Activated CD4-positive, alpha-beta T cell treated with anti-CD3 and anti-CD28 coated beads, Interleukin-2, amount 10 ng/mL, durations not matched to agents 7 days and 5 days (primary cell): Measurements from ENCODE around the gene MANEAL. TPM values are rescaled to one million over a fixed set of nuclear protein-coding genes. Genes with fewer than 3 reads are reported as not detected.

Source experiments
- CTCF ChIA-PET: fragments of 350-600 bp; sonication (Branson Sonifier 250); formaldehyde crosslinking; loops from one replicate; lab custom pipeline; 2021; ENCODE audit warnings: antibody characterized with exemption; lab: Charles Lee
- POLR2A ChIA-PET: fragments of 350-600 bp; sonication (Branson Sonifier 250); formaldehyde crosslinking; loops from one replicate; lab custom pipeline; 2021; ENCODE audit warnings: antibody characterized with exemption; lab: Charles Lee
- DNase-seq: peaks from one replicate; pipeline ENCODE4 v3.0.0-alpha.2; 2020
- H3K27ac Mint-ChIP-seq: one replicate; pipeline ENCODE4 v1.8.0; 2021; ENCODE audit warnings: mild to moderate bottlenecking, moderate library complexity, mixed read lengths
- H3K27me3 Mint-ChIP-seq: one replicate; pipeline ENCODE4 v1.8.0; 2021; ENCODE audit warnings: mixed read lengths
- H3K36me3 Mint-ChIP-seq: one replicate; pipeline ENCODE4 v1.8.0; 2021; ENCODE audit warnings: low read depth, mixed read lengths
- H3K4me1 Mint-ChIP-seq: one replicate; pipeline ENCODE4 v1.8.0; 2021; ENCODE audit warnings: mixed read lengths
- H3K4me3 Mint-ChIP-seq: one replicate; pipeline ENCODE4 v1.8.0; 2021; ENCODE audit warnings: mild to moderate bottlenecking, moderate library complexity, mixed read lengths
- H3K9me3 Mint-ChIP-seq: one replicate; pipeline ENCODE4 v1.8.0; 2021; ENCODE audit warnings: mixed read lengths
- total RNA-seq, 2 experiments: library from RNA; stranded (reverse); gene quantifications; one replicate each; pipeline ENCODE4 v1.2.3, GENCODE V29; 2021

MANEAL gene
- total RNA-seq, 2 experiments from 2014 or later, result 1.3 to 1.5 TPM

DNA sequence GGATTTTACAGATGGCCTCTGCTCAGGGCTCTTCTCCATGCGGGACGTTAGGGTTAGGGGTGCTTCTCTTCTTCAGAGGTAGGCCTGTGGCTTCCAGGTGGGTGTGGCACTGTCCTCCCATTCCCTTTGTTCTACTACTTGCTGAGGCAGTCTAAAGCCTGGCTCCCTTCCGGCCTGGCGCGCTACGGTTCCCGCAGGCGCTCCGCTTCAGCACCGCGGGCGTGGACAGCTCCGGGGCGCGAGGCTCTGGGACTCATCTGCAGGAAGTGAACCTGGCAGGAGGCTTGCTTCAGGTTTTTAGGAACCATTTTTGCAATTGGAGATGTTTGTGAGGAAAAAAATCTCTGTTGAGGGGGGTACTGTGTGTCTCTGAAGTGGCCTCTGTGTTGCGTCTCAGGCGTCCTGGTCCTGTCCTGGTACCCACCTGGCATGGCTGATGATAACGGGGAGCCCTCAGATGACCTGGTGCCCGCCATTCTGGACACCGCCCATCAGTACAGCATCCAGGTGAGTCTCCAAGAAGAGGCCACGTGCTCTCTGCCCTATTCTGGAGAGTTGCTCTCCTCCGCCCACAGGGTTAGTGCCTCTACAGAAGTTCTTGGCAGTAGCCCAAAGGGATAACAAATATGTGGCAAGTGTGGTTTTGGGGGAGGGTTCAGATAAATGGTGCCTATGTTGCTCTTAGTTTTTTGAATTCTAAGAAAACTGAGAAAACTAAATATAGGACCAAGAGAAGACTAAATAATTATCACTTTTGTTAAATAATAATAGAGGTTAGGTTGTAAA, 1.9 kb downstream of the MANEAL start:
- peaks cover 15% of the 10 kb centered on the region for H3K4me1 Mint-ChIP-seq
- H3K9me3 Mint-ChIP-seq, result no peaks in the 10 kb centered on the region
- peak; percentile 54 for DNase-seq
- H3K27me3 Mint-ChIP-seq, result peaks cover 28% of the 10 kb centered on the region
- CTCF ChIA-PET, result no interaction called here
- no peaks in the 10 kb centered on the region for H3K36me3 Mint-ChIP-seq
- H3K4me3 Mint-ChIP-seq, result peak overlapping the region; percentile 68
- no peak overlapping the region for H3K27ac Mint-ChIP-seq
- POLR2A ChIA-PET, result interaction anchor here (0.6 kb wide), 1 partner anchor 1058 kb away, joined by 8 read pairs; no protein-coding TSS in a partner anchor

DNA sequence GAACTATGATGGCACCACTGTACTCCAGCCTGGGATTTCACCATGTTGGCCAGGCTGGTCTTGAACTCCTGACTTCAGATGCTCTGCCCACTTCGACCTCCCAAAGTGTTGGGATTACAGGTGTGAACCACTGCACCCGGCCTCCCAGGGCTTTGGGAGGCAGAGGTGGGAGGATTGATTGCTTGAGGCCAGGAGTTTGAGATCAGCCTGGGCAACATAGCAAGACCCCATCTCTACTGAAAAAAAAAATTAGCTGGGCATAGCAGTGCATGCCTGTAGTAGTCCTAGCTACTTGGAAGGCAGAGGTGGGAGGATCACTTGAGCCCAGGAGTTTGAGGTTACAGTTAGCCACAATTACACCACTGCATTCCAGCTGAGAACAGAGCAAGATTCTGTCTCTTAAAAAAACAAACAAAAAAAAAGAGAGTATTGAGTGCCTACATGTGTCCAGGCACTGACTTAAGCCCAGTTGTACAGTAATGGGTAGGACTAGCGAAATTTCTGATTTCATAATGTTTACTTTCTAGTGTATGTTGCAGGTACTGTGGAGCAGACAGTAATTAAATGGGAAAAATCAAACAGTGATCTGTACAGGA, 4.2 kb downstream of the MANEAL start:
- H3K36me3 Mint-ChIP-seq, result peaks cover 8% of the 10 kb centered on the region
- peaks cover 14% of the 10 kb centered on the region for H3K27me3 Mint-ChIP-seq
- no peaks in the 10 kb centered on the region for H3K9me3 Mint-ChIP-seq
- H3K27ac Mint-ChIP-seq, result no peak overlapping the region
- ChIA-PET CTCF (interaction anchor here (1.4 to 1.8 kb wide), 2 partner anchors 9 to 62 kb away, joined by 7 read pairs; partner anchors contain the start of genes C1orf122, MTF1 and YRDC), POLR2A (no interaction called here)
- peaks cover 15% of the 10 kb centered on the region for H3K4me1 Mint-ChIP-seq
- H3K4me3 Mint-ChIP-seq, result no peak overlapping the region
- DNase-seq, result no peak

- no peak for DNase-seq
- Mint-ChIP-seq H3K27me3 (no peaks in the 10 kb centered on the region), H3K27ac (peak overlapping the region; percentile 33), H3K4me1 (peaks cover 18% of the 10 kb centered on the region), H3K9me3 (no peaks in the 10 kb centered on the region), H3K4me3 (no peak overlapping the region), H3K36me3 (peaks cover 39% of the 10 kb centered on the region)
- CTCF ChIA-PET, result interaction anchor here (0.7 kb wide), 1 partner anchor 108 kb away, joined by 3 read pairs; no protein-coding TSS in a partner anchor
- POLR2A ChIA-PET, result no interaction called here
These were observed 8.8 kb downstream of the MANEAL start for GRCh38 chr1:37802439-37802838.

DNA sequence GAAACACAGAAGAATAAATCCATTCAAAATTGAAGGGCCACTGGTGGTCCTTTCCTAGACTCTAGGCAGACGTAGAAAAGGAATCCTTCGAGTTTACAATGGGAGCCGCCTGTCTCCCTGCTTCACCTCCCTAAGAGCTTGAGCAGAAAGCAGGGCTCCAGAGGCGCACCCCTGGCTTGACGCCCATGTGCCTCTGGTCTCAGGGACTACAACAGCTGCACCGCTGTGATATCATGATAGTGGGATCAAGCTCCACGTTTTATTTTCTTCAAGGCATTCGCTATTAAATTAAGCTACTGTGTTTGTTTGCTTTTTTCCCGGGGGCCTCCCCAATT, 13.5 kb downstream of the MANEAL start:
- ChIA-PET CTCF (interaction anchor here (0.7 to 2.5 kb wide), 5 partner anchors 9 to 52 kb away, joined by 3 to 16 read pairs (median 3); partner anchors contain the start of gene MTF1), POLR2A (interaction anchor here (0.6 kb wide), 1 partner anchor 176 kb away, joined by 6 read pairs; no protein-coding TSS in a partner anchor)
- Mint-ChIP-seq H3K27ac (peak overlapping the region; percentile 88), H3K27me3 (no peaks in the 10 kb centered on the region), H3K4me1 (peaks cover 42% of the 10 kb centered on the region), H3K36me3 (peaks cover 40% of the 10 kb centered on the region), H3K4me3 (peak overlapping the region; percentile 85), H3K9me3 (no peaks in the 10 kb centered on the region)
- no peak for DNase-seq

DNA sequence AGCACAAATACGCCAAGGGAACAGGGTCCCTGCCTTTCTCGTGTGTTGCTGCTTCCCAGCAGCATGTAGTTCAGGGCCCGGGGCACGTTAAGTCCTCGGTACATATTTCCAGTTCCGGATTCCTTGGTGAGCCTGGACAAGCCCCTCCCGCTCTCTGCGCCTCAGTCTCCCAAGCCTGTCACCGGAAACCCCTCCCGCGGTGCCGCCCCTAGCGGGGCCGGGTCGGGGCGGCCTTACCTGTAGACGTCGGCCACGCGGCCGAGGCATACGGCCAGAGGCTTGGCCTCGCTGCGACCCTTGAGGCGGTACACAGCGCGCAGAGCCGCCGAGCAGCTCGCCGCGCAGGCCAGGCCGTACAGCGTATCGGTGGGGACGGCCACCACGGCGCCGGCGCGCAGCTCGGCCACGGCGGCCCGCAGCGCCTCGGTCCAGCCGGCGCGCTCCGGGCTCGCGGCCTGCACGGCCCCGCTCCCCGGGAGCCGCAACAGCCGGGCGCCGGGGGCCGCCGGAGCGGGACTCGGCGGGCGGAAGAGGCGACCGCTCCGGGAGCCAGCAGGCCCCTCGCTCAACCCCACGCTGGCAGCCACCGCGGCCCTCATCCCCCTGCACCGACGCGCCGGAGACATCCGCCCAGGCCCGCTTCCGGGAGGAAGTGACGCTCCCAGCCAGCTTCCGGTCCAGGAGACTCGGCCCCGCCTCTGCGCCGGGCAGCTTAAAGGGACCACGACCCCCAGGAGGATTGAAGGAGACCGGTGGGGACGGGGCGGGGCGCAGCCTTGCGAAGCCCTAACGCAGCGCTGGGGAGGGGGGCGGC, 14.1 kb downstream of the MANEAL start, which contains the start of the genes C1orf122 and YRDC:
Gene C1orf122 (plus strand): TSS at position 236 of the 814 bp plus-strand sequence. CDS start 615 bp downstream, outside the sequence.
Gene YRDC (minus strand): TSS at position 654 of the 814 bp plus-strand sequence. CDS start 28 bp downstream, at position 626.
- Mint-ChIP-seq H3K4me1 (peaks cover 42% of the 10 kb centered on the region), H3K9me3 (no peaks in the 10 kb centered on the region), H3K4me3 (peak within 1 kb of the TSS; percentile 95), H3K27me3 (no peaks in the 10 kb centered on the region), H3K36me3 (peaks cover 37% of the 10 kb centered on the region), H3K27ac (peak within 1 kb of the TSS; percentile 96)
- DNase-seq, result peak; percentile 94
- CTCF ChIA-PET, result interaction anchor here (0.7 to 2.5 kb wide), 7 partner anchors 9 to 118 kb away, joined by 3 to 16 read pairs (median 4); partner anchors contain the start of gene MTF1
- POLR2A ChIA-PET, result interaction anchor here (0.6 to 1.1 kb wide), 3 partner anchors 51 to 176 kb away, joined by 3 to 8 read pairs (median 6); partner anchors contain the start of gene MTF1

GRCh38 chr1:37808369-37809319, 15.0 kb downstream of the MANEAL start:
- Mint-ChIP-seq H3K27me3 (no peaks in the 10 kb centered on the region), H3K4me3 (peak overlapping the region; percentile 95), H3K9me3 (no peaks in the 10 kb centered on the region), H3K36me3 (peaks cover 34% of the 10 kb centered on the region), H3K4me1 (peaks cover 42% of the 10 kb centered on the region), H3K27ac (peak overlapping the region; percentile 96)
- POLR2A ChIA-PET, result interaction anchor here (0.6 to 1.1 kb wide), 2 partner anchors 50 to 171 kb away, joined by 3 to 8 read pairs; partner anchors contain the start of gene MTF1
- no peak for DNase-seq
- CTCF ChIA-PET, result interaction anchor here (1.0 to 2.5 kb wide), 3 partner anchors 43 to 118 kb away, joined by 4 to 16 read pairs (median 5); partner anchors contain the start of gene MTF1

- DNase-seq, result no peak
- no peaks in the 10 kb centered on the region for H3K27me3 Mint-ChIP-seq
- CTCF ChIA-PET, result no interaction called here
- POLR2A ChIA-PET, result no interaction called here
- H3K27ac Mint-ChIP-seq, result no peak overlapping the region
- H3K4me3 Mint-ChIP-seq, result no peak overlapping the region
- H3K9me3 Mint-ChIP-seq, result no peaks in the 10 kb centered on the region
- peaks cover 24% of the 10 kb centered on the region for H3K36me3 Mint-ChIP-seq
- H3K4me1 Mint-ChIP-seq, result peaks cover 42% of the 10 kb centered on the region
These were observed 16.3 kb downstream of the MANEAL start for GRCh38 chr1:37809942-37810341.

DNA sequence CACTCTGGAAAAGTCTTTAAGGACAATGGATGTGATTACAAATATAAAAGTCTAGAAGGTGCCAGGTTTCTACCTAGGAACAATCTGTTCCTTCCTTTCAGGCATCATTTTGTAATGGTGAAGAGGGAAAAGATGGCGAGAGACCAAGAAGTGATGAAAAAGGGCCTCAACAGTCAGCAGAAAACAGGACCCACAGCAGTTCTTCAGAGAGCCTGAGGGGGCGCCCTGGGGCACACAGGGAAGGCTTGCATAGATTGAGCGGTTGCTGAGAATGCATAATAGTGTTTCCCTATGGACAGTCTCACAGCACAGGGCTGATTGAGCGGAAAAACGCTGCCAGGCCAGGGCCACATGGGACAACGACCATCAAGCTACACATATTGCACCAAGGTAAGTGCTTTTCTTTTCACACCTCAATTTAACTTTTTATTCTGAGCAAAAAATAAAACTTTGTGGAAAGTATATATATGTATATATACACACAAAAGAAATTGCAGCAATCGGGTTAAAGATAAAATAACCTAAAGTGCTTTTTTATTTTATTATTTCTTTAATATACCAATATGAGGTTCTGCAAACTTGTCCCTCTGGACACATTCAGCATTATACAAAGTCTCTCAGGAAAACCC, 17.5 kb downstream of the MANEAL start:
- H3K4me3 Mint-ChIP-seq, result no peak overlapping the region
- H3K4me1 Mint-ChIP-seq, result peaks cover 33% of the 10 kb centered on the region
- ChIA-PET POLR2A (no interaction called here), CTCF (interaction anchor here (0.8 kb wide), 1 partner anchor 10 kb away, joined by 3 read pairs; no protein-coding TSS in a partner anchor)
- H3K27ac Mint-ChIP-seq, result peak overlapping the region; percentile 54
- H3K9me3 Mint-ChIP-seq, result no peaks in the 10 kb centered on the region
- no peaks in the 10 kb centered on the region for H3K27me3 Mint-ChIP-seq
- H3K36me3 Mint-ChIP-seq, result peaks cover 19% of the 10 kb centered on the region
- peak; percentile 68 for DNase-seq

- no peak overlapping the region for H3K27ac Mint-ChIP-seq
- DNase-seq, result no peak
- no peak overlapping the region for H3K4me3 Mint-ChIP-seq
- H3K36me3 Mint-ChIP-seq, result peaks cover 11% of the 10 kb centered on the region
- peaks cover 22% of the 10 kb centered on the region for H3K4me1 Mint-ChIP-seq
- ChIA-PET POLR2A (no interaction called here), CTCF (interaction anchor here (2.1 kb wide), 1 partner anchor 46 kb away, joined by 6 read pairs; the partner anchor contains the start of gene MTF1)
- H3K27me3 Mint-ChIP-seq, result no peaks in the 10 kb centered on the region
- H3K9me3 Mint-ChIP-seq, result no peaks in the 10 kb centered on the region
These were observed 20.0 kb downstream of the MANEAL start for GRCh38 chr1:37813529-37814145.

DNA sequence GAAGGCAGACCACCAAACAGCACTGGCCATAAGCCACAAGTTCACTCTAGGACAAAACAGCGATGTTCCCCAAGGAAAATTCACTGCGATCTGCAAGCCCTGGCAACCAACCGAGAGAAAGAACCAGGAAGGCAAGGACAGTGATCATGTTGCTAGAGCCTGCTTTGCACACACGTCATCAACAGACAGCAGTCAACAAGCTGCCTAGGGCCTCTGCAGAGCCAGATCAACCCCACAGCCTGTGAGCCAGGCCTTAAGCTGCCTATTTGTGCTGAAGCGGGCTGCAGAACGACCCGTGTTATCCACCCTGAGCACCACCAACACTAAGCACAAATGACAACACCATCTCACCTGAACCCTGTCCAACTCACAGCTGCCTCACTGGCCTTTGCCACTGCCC, 20.6 kb downstream of the MANEAL start:
- no peak overlapping the region for H3K4me3 Mint-ChIP-seq
- DNase-seq, result no peak
- peaks cover 16% of the 10 kb centered on the region for H3K4me1 Mint-ChIP-seq
- H3K9me3 Mint-ChIP-seq, result no peaks in the 10 kb centered on the region
- H3K27me3 Mint-ChIP-seq, result no peaks in the 10 kb centered on the region
- ChIA-PET POLR2A (no interaction called here), CTCF (no interaction called here)
- no peak overlapping the region for H3K27ac Mint-ChIP-seq
- peaks cover 11% of the 10 kb centered on the region for H3K36me3 Mint-ChIP-seq
